T follicular helper cell (primary cell): ENCODE data around the gene ADGRE2.
"Not testable (repeated sequence)": the region's sequence is repeated elsewhere in the genome, so short reads cannot be mapped to it uniquely, and the experiment has no call there.

Experiments used
- DNase-seq: peaks from one replicate; pipeline ENCODE4 v3.0.0-alpha.2; 2020; ENCODE audit warnings: low read depth

ADGRE2 gene

DNA sequence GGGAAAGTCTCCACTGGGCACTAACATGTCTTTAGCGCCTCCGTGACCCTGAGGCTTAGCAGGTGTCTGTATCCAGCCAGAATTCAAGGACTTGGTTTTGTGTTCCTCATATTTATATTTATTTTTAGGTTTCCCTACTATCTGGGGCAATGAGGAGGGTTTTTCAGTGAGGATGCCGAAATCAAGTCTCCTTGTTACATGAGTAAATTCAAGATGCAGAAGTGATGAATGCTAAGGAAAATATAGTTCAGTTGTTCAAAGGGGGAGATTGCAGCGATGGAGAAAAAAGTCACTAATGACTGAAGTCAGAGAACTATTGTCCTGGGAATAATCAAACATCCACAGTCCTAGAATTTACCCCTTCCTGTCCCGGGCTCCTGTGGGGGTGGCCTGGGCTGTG, 791 bp upstream of the ADGRE2 start:
- DNase-seq: no peak

DNA sequence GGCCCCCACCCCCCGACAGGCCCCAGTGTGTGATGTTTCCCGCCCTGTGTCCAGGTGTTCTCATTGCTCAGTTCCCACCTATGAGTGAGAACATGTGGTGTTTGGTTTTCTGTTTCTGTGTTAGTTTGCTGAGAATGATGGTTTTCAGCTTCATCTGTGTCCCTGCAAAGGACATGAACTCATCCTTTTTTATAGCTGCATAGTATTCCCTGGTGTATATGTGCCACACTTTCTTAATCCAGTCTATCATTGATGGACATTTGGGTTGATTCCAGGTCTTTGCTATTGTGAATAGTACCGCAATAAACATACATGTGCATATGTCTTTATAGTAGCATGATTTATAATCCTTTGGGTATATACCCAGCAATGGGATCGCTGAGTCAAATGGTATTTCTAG, 715 bp downstream of the ADGRE2 start:
- DNase-seq: not testable (repeated sequence)

DNA sequence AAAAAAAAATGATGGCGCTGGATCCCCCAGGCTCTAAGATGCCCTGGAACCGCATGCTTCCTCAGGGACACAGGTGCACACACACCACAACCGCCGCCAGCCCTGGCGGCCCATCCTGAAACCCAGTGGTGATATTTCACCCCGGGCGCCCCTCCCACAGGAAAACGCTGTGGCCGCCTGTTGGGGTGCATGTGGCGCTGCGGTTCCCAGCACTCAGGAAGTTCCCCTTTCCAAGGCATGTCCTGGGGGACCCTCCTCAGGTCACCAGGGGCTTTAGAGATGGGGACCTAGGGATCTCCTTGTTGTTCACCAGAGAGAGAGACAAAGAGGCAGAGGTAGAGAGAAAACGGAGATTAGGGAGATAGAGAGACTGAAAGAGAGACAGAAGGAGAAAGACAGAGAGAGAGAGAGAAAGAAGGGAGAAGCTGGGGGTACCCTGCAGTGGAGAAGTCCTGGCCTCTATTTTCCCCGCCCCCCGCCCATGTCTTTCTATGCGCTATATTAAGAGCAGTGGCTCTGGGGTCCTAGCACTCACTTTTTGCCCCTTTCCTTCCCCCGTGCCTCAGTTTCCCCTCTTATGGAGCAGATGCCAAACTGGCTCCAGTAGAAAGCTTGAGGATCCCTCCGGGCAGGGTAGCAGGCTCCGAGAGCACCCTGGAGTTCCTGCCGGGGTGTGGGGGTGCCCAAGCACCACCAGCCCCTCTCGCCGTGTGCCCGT, 2.3 kb downstream of the ADGRE2 start:
- no peak for DNase-seq

DNA sequence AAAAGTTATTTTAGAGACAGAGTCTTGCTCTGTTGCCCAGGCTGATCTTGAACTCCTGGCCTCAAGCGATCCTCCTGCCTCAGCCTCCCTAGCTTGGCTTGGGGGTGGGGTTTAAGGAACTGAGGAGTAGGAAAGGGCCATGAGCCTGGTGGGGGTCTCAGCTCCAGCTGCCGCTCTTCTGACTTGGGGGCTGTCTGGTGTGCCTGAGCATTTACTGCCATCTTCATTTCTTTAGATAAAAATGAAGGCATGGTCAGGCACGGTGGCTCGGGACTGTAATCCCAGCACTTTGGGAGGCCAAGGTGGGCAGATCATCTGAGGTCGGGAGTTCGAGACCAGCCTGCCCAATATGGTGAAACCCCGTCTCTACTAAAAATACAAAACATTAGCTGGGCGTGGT, 3.0 kb downstream of the ADGRE2 start:
- DNase-seq: not testable (repeated sequence)

DNA sequence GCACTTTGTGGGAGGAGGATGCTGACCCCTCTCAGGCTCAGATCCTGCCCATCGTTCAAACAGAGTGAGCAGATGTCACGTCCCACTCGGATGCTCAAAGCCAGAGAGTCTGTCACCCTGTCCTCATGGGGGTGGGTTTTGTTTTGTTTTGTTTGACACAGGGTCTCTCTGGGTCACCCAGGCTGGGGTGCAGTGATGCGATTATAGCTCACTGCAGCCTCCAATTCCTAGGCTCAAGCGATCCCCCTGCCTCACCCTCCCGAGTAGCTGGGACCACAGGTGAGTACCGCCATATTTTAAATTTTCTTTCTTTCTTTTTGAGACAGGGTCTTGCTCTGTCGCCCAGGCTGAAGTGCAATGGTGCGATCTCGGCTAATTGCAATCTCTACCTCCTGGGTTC, 4.0 kb downstream of the ADGRE2 start:
- no peak for DNase-seq

DNA sequence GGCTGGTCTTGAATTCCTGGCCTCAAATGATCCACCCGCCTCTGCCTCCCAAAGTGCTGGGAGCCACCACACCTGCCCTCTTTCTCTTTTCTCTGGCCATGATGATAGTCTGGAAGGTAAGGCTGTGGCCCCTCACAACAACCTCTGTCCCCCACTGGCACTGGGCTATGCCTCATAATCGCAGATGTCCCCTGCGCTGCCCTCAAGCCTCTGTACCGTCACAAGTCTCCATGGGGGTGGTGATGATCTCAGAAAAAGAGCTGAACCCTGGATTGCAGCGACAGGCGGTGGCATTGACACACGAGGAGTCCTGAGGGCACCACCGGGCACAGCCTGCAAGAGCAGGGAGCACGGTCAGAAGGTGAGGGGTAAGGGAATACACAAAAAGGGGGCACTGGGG, 4.6 kb downstream of the ADGRE2 start:
- DNase-seq: not testable (repeated sequence)

DNA sequence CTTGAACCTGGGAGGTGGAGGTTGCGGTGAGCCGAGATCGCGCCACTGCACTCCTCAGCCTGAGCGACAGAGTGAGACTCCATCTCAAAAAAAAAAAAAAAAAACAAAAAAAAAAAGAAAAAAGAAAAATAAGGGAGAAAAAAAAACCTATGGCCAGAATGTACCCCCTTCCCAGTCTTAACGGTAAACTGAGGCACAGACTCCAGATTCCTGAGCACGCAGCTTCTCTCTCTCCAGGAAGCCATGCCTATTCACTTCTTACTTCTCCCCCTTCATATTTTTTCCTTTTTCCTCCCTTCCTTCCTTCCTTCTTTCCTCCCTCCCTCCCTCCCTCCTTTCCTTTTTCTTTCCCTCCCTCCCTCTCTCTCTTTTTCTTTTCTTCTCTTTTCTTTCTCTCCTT, 5.4 kb downstream of the ADGRE2 start:
- DNase-seq: no peak

DNA sequence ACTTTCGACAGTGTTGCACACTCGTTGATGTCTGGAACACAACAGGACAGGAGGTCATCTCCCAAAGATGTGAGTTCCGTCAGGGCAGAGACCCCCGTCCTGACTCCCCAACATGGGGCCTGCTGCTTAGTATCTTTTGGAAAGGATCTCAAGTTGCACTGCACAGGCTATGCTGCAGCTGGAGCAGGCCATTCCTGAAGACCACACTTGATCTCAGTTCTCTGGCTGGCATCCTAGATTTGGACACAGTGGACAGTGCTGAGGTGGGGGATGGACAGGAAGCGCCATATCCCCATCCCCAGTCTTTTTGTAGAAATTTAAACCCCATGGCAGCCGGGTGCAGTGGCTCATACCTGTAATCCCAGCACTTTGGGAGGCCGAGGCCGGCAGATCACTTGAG, 5.9 kb downstream of the ADGRE2 start:
- DNase-seq: no peak

DNA sequence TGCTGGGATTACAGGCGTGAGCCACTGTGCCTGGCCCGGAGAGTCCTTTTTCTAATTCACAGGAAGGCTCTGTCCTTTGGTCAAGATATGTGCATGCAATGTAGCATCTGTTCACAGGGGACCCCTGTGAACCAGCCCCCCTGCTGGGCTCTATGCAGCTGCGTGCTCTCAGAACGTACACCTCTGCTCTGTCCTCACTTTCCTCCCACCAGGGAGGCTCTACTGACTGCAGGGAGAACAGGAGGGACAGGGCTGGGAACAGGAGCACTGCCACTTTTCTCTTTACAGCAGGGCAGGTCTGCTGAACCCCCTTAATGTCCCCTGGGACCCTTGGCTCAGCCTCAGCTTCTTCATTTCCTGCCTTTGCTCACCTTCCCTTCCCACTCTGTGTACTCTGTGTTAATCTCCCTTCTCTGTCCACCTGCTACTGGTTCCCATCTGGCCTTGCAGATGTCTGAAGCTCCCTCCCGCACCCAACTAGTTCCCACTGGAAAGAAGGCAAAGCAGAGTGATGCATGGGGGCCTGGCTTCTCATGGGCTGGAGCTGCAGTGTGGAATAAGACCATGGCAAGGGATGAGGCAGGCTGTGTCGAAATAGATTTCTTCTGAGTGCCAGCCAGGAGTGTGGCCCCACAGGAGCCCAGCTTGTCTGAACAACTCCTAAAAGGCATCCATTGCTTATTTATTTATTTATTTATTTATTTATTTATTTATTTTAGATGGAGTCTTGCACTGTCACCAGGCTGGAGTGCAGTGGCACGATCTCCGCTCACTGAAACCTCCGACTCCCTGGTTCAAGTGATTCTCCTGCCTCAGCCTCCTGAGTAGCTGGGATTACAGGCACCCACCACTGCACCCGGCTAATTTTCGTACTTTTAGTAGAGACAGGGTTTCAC, 7.2 kb downstream of the ADGRE2 start:
- DNase-seq: no peak

DNA sequence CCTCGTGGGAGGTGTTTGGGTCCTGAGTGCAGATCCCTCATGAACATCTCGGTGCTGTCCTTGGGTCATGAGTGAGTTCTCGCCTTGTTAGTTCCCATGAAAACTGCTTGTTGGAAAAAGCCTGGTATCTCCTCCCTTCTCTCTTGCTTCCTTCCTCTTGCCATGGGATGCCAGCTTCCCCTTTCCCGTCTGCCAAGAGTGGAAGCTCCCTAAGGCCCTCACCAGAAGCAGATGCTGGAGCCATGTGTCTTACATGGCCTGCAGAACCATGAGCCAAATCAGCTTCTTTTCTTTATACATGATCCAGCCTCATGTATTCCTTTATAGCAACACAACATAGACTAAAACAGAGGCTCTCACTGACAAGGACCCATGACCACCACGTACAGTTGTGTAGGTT, 8.2 kb downstream of the ADGRE2 start:
- no peak for DNase-seq

DNA sequence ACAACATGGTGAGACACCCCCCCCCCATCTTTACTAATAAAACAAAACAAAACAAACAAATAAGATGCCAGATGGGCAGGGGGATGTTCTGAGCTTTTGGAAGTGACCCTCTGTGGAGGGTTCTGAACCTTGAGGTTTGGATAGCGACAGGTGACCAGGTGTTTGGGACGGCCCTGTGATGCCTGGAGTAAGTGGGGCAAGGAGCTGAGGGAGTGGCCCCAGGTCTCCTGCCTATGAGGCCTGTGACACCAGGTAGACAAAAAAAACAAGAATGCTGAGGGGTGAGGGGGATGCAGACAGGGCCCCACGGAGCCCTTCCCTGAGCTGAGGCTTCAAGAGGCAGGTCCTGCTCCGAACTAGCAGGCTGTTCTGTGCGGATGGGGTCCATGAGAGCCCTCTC, 9.2 kb downstream of the ADGRE2 start:
- no peak for DNase-seq

DNA sequence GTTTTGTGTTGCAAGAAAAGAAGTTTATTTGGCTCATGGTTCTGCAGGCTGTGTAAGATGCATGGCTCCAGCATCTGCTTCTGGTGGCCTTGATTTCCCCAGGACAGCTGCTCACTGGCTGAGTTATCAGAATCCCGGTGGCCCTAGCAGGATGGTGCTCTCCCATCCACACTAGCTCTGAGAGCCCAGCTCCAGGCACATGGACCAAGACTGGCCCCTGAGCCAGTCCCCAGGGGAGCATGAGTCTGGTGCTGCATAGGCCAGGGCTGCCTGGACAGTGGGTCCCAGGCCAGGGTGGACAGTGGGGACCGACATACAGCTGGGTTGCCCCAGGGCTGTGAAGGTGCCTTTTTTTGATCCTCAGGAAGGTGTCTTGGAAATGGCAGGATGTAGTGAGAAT, 10.4 kb downstream of the ADGRE2 start:
- no peak for DNase-seq

DNA sequence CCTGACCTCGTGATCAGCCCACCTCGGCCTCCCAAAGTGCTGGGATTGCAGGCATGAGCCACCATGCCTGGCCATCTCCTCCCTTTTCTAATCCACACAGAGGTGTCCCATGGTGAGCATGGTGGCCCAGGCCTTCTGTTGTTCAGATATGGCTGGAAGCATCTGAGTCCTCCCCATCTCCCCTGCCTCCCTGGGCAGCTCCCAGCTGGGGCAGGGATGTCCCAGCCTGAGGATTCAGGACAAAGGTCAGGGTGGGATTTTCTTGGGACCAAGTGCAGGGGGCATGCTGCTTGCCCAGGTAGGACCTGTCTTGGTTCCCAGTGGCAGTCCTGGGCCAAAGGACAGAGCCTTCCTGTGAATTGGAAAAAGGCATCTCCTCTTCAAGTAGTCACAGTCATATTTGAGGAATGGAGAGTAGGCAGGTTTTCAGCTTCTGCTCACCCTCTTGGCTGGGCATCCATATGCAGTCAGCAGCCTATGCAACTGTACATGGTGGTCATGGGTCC, 10.8 kb downstream of the ADGRE2 start:
- DNase-seq: no peak

DNA sequence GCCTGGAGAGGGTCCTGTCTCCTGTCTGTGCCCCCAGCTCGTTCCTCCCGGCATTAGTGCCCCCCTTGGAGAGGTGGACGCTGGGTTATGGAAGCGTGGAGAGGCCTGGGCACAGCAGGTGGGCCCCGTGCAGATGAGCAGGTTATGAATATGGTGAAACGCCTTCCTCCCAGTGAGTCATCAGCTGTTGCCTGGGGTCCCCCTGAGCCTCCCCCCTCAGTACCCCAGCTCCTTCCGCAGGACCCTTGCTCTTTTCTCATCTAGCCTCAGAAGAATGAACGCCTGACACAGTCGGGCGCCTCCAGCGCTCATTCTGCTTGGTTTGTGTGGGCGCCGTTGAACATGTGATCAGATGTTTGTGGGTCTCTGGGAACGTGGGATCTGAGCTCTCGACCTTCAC, 12.5 kb downstream of the ADGRE2 start:
- not testable (repeated sequence) for DNase-seq

DNA sequence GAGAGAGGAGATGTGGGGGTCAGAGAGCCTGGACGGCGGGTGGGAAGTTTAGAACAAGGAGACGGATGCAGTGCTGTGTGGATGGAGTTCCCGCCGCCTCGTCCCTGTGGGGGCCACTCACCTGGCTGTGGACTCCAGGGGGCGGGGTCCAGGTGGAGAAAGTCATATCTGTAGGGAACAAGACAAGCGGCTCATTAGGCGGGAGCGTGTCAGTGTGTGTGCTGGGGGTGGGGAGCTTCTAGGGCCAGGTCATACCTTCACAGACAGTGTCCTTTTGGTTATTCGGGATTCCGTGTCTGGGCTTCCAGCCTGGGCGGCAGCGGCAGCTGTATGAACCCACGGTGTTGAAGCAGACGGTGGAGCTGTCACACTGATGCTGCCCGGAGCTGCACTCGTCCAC, 13.0 kb downstream of the ADGRE2 start:
- not testable (repeated sequence) for DNase-seq

DNA sequence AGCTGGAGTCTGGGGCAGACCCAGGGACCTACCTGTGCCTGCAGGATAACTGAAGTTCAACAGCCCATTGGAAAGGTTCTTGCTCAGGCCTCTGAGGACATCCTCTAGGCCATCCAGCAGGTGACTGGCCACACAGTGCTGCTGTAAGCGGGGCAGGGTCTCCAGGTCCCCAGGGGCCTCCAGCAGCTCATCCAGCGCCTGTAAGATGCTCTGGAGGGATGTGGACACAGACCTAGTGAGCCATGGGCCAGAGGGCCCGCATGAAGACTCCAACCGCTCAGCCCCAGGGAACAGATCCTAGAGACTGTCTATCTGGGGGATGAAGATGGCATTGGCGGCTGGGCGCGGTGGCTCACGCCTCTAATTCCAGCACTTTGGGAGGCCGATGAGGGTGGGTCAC, 14.0 kb downstream of the ADGRE2 start:
- no peak for DNase-seq

DNA sequence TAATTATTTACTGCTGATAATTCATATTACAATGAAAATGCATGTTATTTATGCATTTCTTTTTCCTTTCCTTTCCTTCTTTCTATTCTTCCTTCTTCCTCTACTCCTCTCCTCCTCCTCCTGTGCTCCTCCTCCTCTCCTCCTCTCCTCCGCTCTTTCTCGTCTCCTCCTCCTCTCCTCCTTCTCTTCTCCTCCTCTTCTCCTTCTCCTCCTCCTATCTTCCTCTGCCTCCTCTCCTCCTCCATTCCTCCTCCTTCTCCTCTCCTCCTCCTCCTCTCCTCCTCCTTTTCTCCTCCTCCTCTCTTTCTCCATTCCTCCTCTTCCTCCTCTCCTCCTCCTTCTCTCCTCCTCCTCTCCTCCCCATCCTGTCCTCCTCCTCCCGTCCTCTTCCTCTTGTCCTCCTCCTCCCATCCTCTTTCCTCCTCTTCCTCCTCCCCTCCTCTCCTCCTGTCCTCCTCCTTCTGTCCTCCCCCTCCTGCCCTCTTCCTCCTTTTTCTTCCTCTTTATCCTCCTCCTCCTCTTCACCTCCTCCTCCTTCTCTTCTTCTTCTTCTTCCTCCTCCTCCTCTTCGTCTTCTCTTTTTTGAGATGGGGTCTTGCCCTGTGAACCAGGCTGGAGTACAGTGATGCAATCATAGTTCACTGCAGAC, 14.7 kb downstream of the ADGRE2 start:
- DNase-seq: no peak

DNA sequence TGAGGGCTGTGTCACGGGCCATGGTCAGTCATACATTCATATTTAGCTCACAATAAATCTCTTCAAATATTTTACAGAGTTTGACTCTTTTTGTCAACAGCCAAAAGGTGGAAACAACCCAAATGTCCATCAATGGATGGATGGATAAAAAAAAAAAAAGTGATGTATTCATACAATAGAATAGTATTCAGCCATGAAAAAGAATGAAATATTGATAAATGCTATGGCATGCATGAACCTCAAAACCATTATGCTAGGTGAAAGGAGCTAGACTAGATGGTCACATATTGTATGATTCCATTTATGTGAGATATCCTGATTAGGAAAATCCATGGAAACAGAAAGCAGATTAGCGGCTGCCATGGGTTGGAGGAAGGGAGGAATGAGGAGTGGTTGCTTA, 16.2 kb downstream of the ADGRE2 start:
- DNase-seq: no peak

DNA sequence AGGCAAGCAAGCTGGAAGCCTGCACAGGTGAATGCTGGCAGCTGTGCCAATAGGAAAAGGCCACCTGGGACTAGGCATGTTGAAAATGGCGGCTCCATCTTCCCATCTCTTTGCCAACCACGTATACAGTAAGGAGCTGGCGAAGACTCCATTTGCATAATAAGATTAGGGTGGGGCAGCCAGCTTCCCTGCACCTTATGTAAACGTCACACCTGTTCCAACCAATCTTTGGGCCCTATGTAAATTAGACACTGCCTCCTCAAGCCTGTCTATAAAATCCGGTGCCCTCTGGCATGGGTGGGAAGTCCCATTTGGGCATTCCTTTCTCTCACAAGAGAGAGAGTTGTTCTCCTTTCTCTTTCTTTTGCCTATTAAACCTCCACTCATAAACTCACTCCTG, 16.8 kb downstream of the ADGRE2 start:
- no peak for DNase-seq

DNA sequence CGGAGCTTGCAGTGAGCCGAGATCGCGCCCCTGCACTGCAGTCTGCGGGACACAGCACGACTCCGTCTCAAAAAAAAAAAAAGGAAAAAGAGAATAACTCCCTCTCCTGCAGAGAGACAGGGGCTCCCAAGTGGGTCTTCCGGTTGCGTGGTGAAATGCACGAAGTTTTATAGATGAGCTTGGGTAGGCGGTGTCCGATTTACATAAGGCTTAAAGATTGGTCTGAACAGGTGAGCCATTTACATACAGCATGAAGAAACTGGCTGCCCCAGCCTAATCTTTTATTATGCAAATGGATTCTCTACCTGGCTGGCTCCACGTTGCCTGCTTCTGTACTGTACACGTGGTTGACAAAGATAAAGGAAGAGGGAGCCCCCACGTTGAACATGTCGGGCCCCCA, 19.5 kb downstream of the ADGRE2 start:
- DNase-seq: no peak

DNA sequence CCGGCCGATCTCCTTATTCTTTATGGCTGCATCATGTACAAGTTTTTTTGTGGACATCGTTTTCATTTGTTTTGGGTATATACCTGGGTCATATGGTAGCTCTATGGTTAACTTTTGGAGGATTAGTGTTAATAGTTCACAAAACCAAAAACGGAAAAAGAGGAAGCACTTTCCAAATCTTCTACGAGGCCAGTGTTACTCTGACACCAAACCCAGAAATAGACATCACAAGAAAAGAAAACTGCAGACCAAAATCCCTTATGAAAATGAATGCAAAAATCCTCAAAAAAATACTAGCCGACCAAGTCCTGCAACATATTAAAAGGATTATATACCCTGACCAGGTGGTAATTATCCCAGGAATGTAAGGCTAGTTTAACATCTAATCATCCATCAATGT, 29.8 kb downstream of the ADGRE2 start:
- DNase-seq: no peak

DNA sequence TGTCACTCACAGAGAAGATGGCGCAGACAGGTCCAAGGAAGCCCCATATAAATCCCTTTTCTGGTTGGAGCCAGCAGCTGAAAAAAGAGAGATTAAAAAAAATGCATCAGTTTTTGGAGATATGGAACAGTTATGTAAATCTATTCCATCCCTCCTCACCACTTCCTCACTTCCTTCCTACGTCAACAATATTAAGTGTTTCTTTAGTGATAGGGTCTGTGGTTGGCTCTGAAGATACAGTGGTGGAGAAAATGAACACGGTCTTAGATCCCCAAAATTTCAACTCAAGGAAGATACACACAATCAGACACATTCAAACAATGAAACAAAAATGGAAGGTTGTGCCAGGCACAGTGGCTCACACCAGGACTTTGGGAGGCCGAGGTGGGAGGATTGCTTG, 31.5 kb downstream of the ADGRE2 start:
- DNase-seq: no peak

DNA sequence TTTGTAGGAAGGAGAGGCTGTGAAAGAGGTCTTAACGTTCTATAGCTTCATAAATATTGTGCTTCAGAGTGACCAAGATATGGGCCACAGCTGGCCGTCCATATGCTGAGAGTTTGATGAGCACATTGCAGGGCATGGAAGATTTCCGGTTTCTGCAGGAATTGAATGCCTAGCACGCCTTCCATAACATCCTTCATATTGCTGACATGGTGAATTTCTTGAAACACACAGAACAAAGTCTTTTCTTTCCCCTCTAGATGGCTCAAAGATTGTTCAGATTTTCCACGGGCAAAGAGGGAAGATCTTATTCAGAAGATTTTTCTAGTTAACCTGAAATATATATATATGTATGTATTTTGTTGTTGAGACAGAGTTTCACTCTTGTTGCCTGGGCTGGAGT, 42.4 kb downstream of the ADGRE2 start:
- DNase-seq: no peak
